NB4 (cell line): ENCODE results near the gene WDR7.

Experiments
- DNase-seq: peaks from one replicate; pipeline ENCODE4 v3.0.0; 2010; ENCODE audit warnings: low read depth
- H3K4me3 ChIP-seq: one replicate; pipeline ENCODE4 v1.5.1; 2011; ENCODE audit warnings: mild to moderate bottlenecking, low read depth, low read length, moderate library complexity
- CTCF ChIP-seq: IDR thresholded peaks from one replicate; pipeline ENCODE4 v1.5.1; 2012; ENCODE audit warnings: low read depth, low read length
- MAX ChIP-seq: IDR thresholded peaks from 2 replicates; pipeline ENCODE4 v1.6.1; 2011; ENCODE audit warnings: low read depth, low read length
- MYC ChIP-seq: IDR thresholded peaks from 2 replicates; pipeline ENCODE4 v1.6.1; 2011; ENCODE audit warnings: low read depth, low read length
- POLR2A ChIP-seq: IDR thresholded peaks from 2 replicates; pipeline ENCODE4 v1.6.1; 2011; ENCODE audit warnings: mild to moderate bottlenecking; ENCODE audit not compliant: insufficient read length; ENCODE audit errors: extremely low read depth

WDR7 gene

GRCh38 chr18:56986829-56987228, 335.7 kb downstream of the WDR7 start:
- TF ChIP-seq CTCF, result no peak
- TF ChIP-seq MAX, result no peak
- no peak for TF ChIP-seq MYC
- TF ChIP-seq POLR2A, result no peak
- H3K4me3 ChIP-seq, result no peak overlapping the region
- DNase-seq, result no peak

- TF ChIP-seq MYC (no peak), POLR2A (no peak), CTCF (no peak), MAX (no peak)
- DNase-seq, result no peak
- H3K4me3 ChIP-seq, result no peak overlapping the region
Measured at GRCh38 chr18:56987236-56987635, 336.1 kb downstream of the WDR7 start.

GRCh38 chr18:56988022-56988421, 336.9 kb downstream of the WDR7 start:
- no peak for DNase-seq
- TF ChIP-seq MAX (no peak), MYC (no peak), CTCF (no peak), POLR2A (no peak)
- no peak overlapping the region for H3K4me3 ChIP-seq

- no peak overlapping the region for H3K4me3 ChIP-seq
- TF ChIP-seq CTCF (no peak), POLR2A (no peak), MYC (no peak), MAX (no peak)
- DNase-seq, result no peak
Measured at GRCh38 chr18:56990678-56991077, 339.5 kb downstream of the WDR7 start.

- TF ChIP-seq CTCF (no peak), MAX (no peak), MYC (no peak), POLR2A (no peak)
- no peak for DNase-seq
Measured at GRCh38 chr18:56992777-56993176, 341.6 kb downstream of the WDR7 start.

GRCh38 chr18:56995579-56996188, 344.5 kb downstream of the WDR7 start:
- no peak for TF ChIP-seq CTCF
- no peak for TF ChIP-seq POLR2A
- no peak for TF ChIP-seq MAX
- no peak for TF ChIP-seq MYC
- DNase-seq, result no peak
- H3K4me3 ChIP-seq, result no peak overlapping the region

More at GRCh38 chr18:56992777-56993176, 341.6 kb downstream of the WDR7 start:
- H3K4me3 ChIP-seq, result no peak overlapping the region
